Retinal pigment epithelial cell (primary cell): ENCODE results near the gene QPRT.
A peak's percentile ranks its signal among the peaks of the same experiment; 100 is the strongest.
"Not testable (repeated sequence)": the region's sequence is repeated elsewhere in the genome, so short reads cannot be mapped to it uniquely, and the experiment has no call there.

ENCODE experiments used
- DNase-seq: peaks from one replicate; pipeline ENCODE4 v3.0.0-alpha.2; 2010; ENCODE audit warnings: low read depth
- H3K4me3 ChIP-seq: 2 replicates; pipeline ENCODE4 v1.5.1; 2011; ENCODE audit warnings: mild to moderate bottlenecking, low read length, control low read depth, moderate library complexity
- CTCF ChIP-seq: conservative IDR thresholded peaks from 2 replicates; pipeline ENCODE4 v1.5.1; 2011; ENCODE audit warnings: low read depth, low read length, control low read depth, inconsistent platforms

Gene QPRT

GRCh38 chr16:29714972-29715371 is 36.0 kb downstream of the QPRT start:
- TF ChIP-seq CTCF, result no peak
- DNase-seq, result no peak
- no peak overlapping the region for H3K4me3 ChIP-seq

- H3K4me3 ChIP-seq, result no peak overlapping the region
- no peak for TF ChIP-seq CTCF
- DNase-seq, result no peak
These were observed 38.1 kb downstream of the QPRT start for GRCh38 chr16:29717113-29717512.

GRCh38 chr16:29719063-29719462 is 40.1 kb downstream of the QPRT start:
- no peak for TF ChIP-seq CTCF
- DNase-seq, result no peak
- H3K4me3 ChIP-seq, result no peak overlapping the region

GRCh38 chr16:29720703-29721102 is 41.7 kb downstream of the QPRT start:
- H3K4me3 ChIP-seq, result no peak overlapping the region
- DNase-seq, result no peak
- no peak for TF ChIP-seq CTCF

GRCh38 chr16:29721167-29721879 is 42.3 kb downstream of the QPRT start:
- H3K4me3 ChIP-seq, DNase-seq: not testable (repeated sequence)
- peak; percentile 68 for TF ChIP-seq CTCF

- no peak for DNase-seq
- no peak for TF ChIP-seq CTCF
- no peak overlapping the region for H3K4me3 ChIP-seq
These were observed 47.9 kb downstream of the QPRT start for GRCh38 chr16:29726845-29727377.

- no peak overlapping the region for H3K4me3 ChIP-seq
- no peak for DNase-seq
- no peak for TF ChIP-seq CTCF
These were observed 48.5 kb downstream of the QPRT start for GRCh38 chr16:29727452-29727851.
